H9 (cell line): ENCODE results near the gene KRTAP10-4. TPM values are rescaled to one million over a fixed set of nuclear protein-coding genes. Genes with fewer than 3 reads are reported as not detected.

Source experiments
- DNase-seq: peaks from one replicate; pipeline ENCODE4 v3.0.0-alpha.2; 2017
- H2AFZ ChIP-seq: one replicate; pipeline ENCODE4 v1.6.1; 2013; ENCODE audit warnings: mild to moderate bottlenecking, low read length, control low read depth, moderate library complexity
- H2AK5ac ChIP-seq: 2 replicates; pipeline ENCODE4 v1.6.1; 2013; ENCODE audit warnings: low read length, control low read depth, mixed read lengths; ENCODE audit not compliant: insufficient read length
- H2BK120ac ChIP-seq: one replicate; pipeline ENCODE4 v1.6.1; 2013; ENCODE audit warnings: low read depth, mild to moderate bottlenecking, low read length, control low read depth, inconsistent platforms; ENCODE audit not compliant: poor library complexity, severe bottlenecking
- H2BK12ac ChIP-seq: 2 replicates; pipeline ENCODE4 v1.6.1; 2013; ENCODE audit warnings: low read length, control low read depth, mixed read lengths, low read depth; ENCODE audit not compliant: insufficient read length
- H2BK15ac ChIP-seq: 2 replicates; pipeline ENCODE4 v1.6.1; 2013; ENCODE audit warnings: low read depth, low read length, control low read depth
- H2BK20ac ChIP-seq: one replicate; pipeline ENCODE4 v1.6.1; 2013; ENCODE audit warnings: low read depth, mild to moderate bottlenecking, low read length, control low read depth, inconsistent platforms; ENCODE audit not compliant: poor library complexity, severe bottlenecking
- H2BK5ac ChIP-seq: 2 replicates; pipeline ENCODE4 v1.6.1; 2013; ENCODE audit warnings: low read length, control low read depth, mixed read lengths; ENCODE audit not compliant: insufficient read length
- H3K14ac ChIP-seq: 2 replicates; pipeline ENCODE4 v1.6.1; 2013; ENCODE audit warnings: low read length, control low read depth; ENCODE audit not compliant: insufficient read depth
- H3K18ac ChIP-seq: 2 replicates; pipeline ENCODE4 v1.6.1; 2013; ENCODE audit warnings: low read depth, mild to moderate bottlenecking, mixed read lengths, low read length, control low read depth; ENCODE audit not compliant: insufficient read length
- H3K23ac ChIP-seq: 2 replicates; pipeline ENCODE4 v1.6.1; 2013; ENCODE audit warnings: low read length, control low read depth, mixed read lengths, low read depth; ENCODE audit not compliant: insufficient read length
- H3K23me2 ChIP-seq: 2 replicates; pipeline ENCODE4 v1.6.1; 2013; ENCODE audit warnings: low read depth, mild to moderate bottlenecking, mixed read lengths, low read length, control low read depth; ENCODE audit not compliant: insufficient read length, poor library complexity, severe bottlenecking
- H3K27ac ChIP-seq: 2 replicates; pipeline ENCODE4 v1.5.1; 2013; ENCODE audit warnings: low read length, control low read depth, mixed read lengths, low read depth; ENCODE audit not compliant: insufficient read length
- H3K27me3 ChIP-seq: 2 replicates; pipeline ENCODE4 v1.6.1; 2013; ENCODE audit warnings: low read length, control low read depth, inconsistent platforms; ENCODE audit not compliant: insufficient read depth
- H3K4ac ChIP-seq: 2 replicates; pipeline ENCODE4 v1.6.1; 2013; ENCODE audit warnings: low read depth, mild to moderate bottlenecking, control low read depth, inconsistent platforms, low read length, moderate library complexity
- H3K4me1 ChIP-seq: 2 replicates; pipeline ENCODE4 v1.6.1; 2013; ENCODE audit warnings: low read length, control low read depth, inconsistent platforms; ENCODE audit not compliant: insufficient read depth
- H3K4me2 ChIP-seq: 2 replicates; pipeline ENCODE4 v1.6.1; 2013; ENCODE audit warnings: low read length, control low read depth, mixed read lengths; ENCODE audit not compliant: insufficient read length, insufficient read depth
- H3K56ac ChIP-seq: 2 replicates; pipeline ENCODE4 v1.6.1; 2013; ENCODE audit warnings: low read depth, mild to moderate bottlenecking, mixed read lengths, low read length, control low read depth; ENCODE audit not compliant: insufficient read length
- H3K79me1 ChIP-seq: 2 replicates; pipeline ENCODE4 v1.6.1; 2013; ENCODE audit warnings: low read depth, mild to moderate bottlenecking, moderate library complexity, low read length, control low read depth, inconsistent platforms; ENCODE audit not compliant: insufficient read depth, poor library complexity, severe bottlenecking
- H3K79me2 ChIP-seq: 2 replicates; pipeline ENCODE4 v1.6.1; 2013; ENCODE audit warnings: low read length, control low read depth, inconsistent platforms; ENCODE audit not compliant: insufficient read depth
- H3K9ac ChIP-seq: 2 replicates; pipeline ENCODE4 v1.6.1; 2013; ENCODE audit warnings: low read length, control low read depth, mixed read lengths; ENCODE audit not compliant: insufficient read length; ENCODE audit errors: extremely low read depth
- H3K9me3 ChIP-seq: one replicate; pipeline ENCODE4 v1.6.1; 2013; ENCODE audit warnings: low read depth, low read length, inconsistent platforms; ENCODE audit not compliant: control insufficient read depth
- H3T11ph ChIP-seq: one replicate; pipeline ENCODE4 v1.6.1; 2013; ENCODE audit warnings: mild to moderate bottlenecking, low read length, control low read depth, inconsistent platforms
- H4K20me1 ChIP-seq: one replicate; pipeline ENCODE4 v1.6.1; 2013; ENCODE audit not compliant: control insufficient read depth, insufficient read length, insufficient read depth
- H4K5ac ChIP-seq: 2 replicates; pipeline ENCODE4 v1.6.1; 2013; ENCODE audit warnings: low read depth, mild to moderate bottlenecking, mixed read lengths, low read length, control low read depth; ENCODE audit not compliant: insufficient read length
- H4K8ac ChIP-seq: replicated peaks from 2 replicates; pipeline ENCODE4 v1.6.1; 2013; ENCODE audit warnings: low read length, control low read depth, mixed read lengths, low read depth; ENCODE audit not compliant: insufficient read length
- H4K91ac ChIP-seq: 2 replicates; pipeline ENCODE4 v1.6.1; 2013; ENCODE audit warnings: low read depth, mild to moderate bottlenecking, moderate library complexity, mixed read lengths, low read length, control low read depth; ENCODE audit not compliant: insufficient read length
- H3K27ac Mint-ChIP-seq, 3 experiments: 2 replicates in 2 of 3; 3 replicates in 1 of 3; pipeline ENCODE4 v1.8.0; 2020 to 2021; ENCODE audit warnings: mixed read lengths in 3 of 3, mild to moderate bottlenecking in 1 of 3, moderate library complexity in 1 of 3
- H3K27me3 Mint-ChIP-seq: 2 replicates; pipeline ENCODE4 v1.8.0; 2021; ENCODE audit warnings: low read depth, mild to moderate bottlenecking, moderate library complexity, mixed read lengths
- H3K36me3 Mint-ChIP-seq, 3 experiments: 2 replicates in 2 of 3; 3 replicates in 1 of 3; pipeline ENCODE4 v1.8.0; 2020 to 2021; ENCODE audit warnings: low read depth in 3 of 3, mixed read lengths in 3 of 3; ENCODE audit not compliant: insufficient read depth in 1 of 3
- H3K4me1 Mint-ChIP-seq, 2 experiments: 2 replicates each; pipeline ENCODE4 v1.8.0; 2020; ENCODE audit warnings: mixed read lengths in 2 of 2
- H3K4me3 Mint-ChIP-seq, 2 experiments: 2 replicates in 1 of 2; 3 replicates in 1 of 2; pipeline ENCODE4 v1.8.0; 2020 to 2021; ENCODE audit warnings: mild to moderate bottlenecking in 2 of 2, mixed read lengths in 2 of 2, moderate library complexity in 1 of 2
- H3K9me3 Mint-ChIP-seq, 2 experiments: 2 replicates in 1 of 2; 3 replicates in 1 of 2; pipeline ENCODE4 v1.8.0; 2020; ENCODE audit warnings: mild to moderate bottlenecking in 2 of 2, mixed read lengths in 2 of 2, moderate library complexity in 1 of 2
- WGBS: extraction: QIAGEN DNeasy Blood & Tissue Kit; methylation state at CpG from one replicate; pipeline ENCODE4 v1.1.7; 2013; ENCODE audit warnings: missing lambda C conversion rate, low lambda C conversion rate, mixed read lengths; ENCODE audit not compliant: insufficient read length; ENCODE audit errors: extremely low coverage; 5-methylcytosine and 5-hydroxymethylcytosine counted together
- total RNA-seq: library from RNA; stranded (reverse); gene quantifications from 2 replicates; pipeline ENCODE4 v1.2.1, GENCODE V29; 2021
- TF ChIP-seq, protein P1 (sequence below): fragments of 200-600 bp; sonication (generic); conservative IDR thresholded peaks from 3 replicates; pipeline ENCODE4 v1.8.0; 2021; ENCODE audit warnings: antibody characterized with exemption, mild to moderate bottlenecking

Gene KRTAP10-4
- total RNA-seq, 1 experiment from 2014 or later = not detected

GRCh38 chr21:44603109-44603875 is 29.8 kb downstream of the KRTAP10-4 start:
- Histone ChIP-seq H3K23ac (no peak overlapping the region), H3K4me2 (no peak overlapping the region), H3K9ac (no peak overlapping the region), H2BK12ac (no peak overlapping the region), H4K20me1 (no peaks in the 10 kb centered on the region), H3K27me3 (no peaks in the 10 kb centered on the region), H3K79me2 (no peaks in the 10 kb centered on the region), H3T11ph (no peak overlapping the region), H2BK20ac (no peak overlapping the region), H2AK5ac (no peak overlapping the region), H3K18ac (no peak overlapping the region), H2BK5ac (no peak overlapping the region), H4K8ac (no peak overlapping the region), H3K56ac (no peak overlapping the region), H4K91ac (no peak overlapping the region), H3K79me1 (no peaks in the 10 kb centered on the region), H3K23me2 (no peaks in the 10 kb centered on the region), H3K14ac (no peak overlapping the region), H4K5ac (no peak overlapping the region), H2AFZ (no peak overlapping the region), H3K27ac (no peak overlapping the region), H2BK120ac (no peak overlapping the region), H3K4me1 (no peaks in the 10 kb centered on the region), H2BK15ac (no peak overlapping the region), H3K9me3 (no peaks in the 10 kb centered on the region), H3K4ac (no peak overlapping the region)
- no peak for DNase-seq
- no peak overlapping the region for H3K4me3 Mint-ChIP-seq
- peaks cover 21 to 25% of the 10 kb centered on the region in 2 experiments for H3K4me1 Mint-ChIP-seq
- peaks cover 0 to 2% of the 10 kb centered on the region in 2 experiments; a peak in 2 of 5 replicates for H3K9me3 Mint-ChIP-seq
- whole genome bisulfite sequencing = no CpG with 5 or more reads among the region's 17 CpGs
- peaks cover 14% of the 10 kb centered on the region for H3K27me3 Mint-ChIP-seq
- TF ChIP-seq, protein P1, sequence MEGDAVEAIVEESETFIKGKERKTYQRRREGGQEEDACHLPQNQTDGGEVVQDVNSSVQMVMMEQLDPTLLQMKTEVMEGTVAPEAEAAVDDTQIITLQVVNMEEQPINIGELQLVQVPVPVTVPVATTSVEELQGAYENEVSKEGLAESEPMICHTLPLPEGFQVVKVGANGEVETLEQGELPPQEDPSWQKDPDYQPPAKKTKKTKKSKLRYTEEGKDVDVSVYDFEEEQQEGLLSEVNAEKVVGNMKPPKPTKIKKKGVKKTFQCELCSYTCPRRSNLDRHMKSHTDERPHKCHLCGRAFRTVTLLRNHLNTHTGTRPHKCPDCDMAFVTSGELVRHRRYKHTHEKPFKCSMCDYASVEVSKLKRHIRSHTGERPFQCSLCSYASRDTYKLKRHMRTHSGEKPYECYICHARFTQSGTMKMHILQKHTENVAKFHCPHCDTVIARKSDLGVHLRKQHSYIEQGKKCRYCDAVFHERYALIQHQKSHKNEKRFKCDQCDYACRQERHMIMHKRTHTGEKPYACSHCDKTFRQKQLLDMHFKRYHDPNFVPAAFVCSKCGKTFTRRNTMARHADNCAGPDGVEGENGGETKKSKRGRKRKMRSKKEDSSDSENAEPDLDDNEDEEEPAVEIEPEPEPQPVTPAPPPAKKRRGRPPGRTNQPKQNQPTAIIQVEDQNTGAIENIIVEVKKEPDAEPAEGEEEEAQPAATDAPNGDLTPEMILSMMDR = no peak
- no peak overlapping the region for H3K27ac Mint-ChIP-seq
- H3K36me3 Mint-ChIP-seq = peaks cover 0 to 4% (median 0%) of the 10 kb centered on the region in 3 experiments; a peak in 1 of 7 replicates
